Fibroblast of lung (primary cell): ENCODE measurements around the gene AGAP1. TPM values are rescaled to one million over a fixed set of nuclear protein-coding genes. Genes with fewer than 3 reads are reported as not detected.

Experiments
- DNase-seq, 2 donors: peaks; one replicate each; pipeline versions ENCODE4 v3.0.0 to v3.0.0-alpha.2; 2010; ENCODE audit warnings: low read depth in 2 of 2
- H2AFZ ChIP-seq: 2 replicates; pipeline ENCODE4 v1.5.1; 2012; ENCODE audit warnings: low read length, control low read depth, inconsistent platforms
- H3K27ac ChIP-seq: 2 replicates; pipeline ENCODE4 v1.5.1; 2011; ENCODE audit warnings: low read length, control low read depth; ENCODE audit not compliant: insufficient read depth
- H3K27me3 ChIP-seq: 2 replicates; pipeline ENCODE4 v1.5.1; 2011; ENCODE audit warnings: mild to moderate bottlenecking, low read length; ENCODE audit not compliant: control insufficient read depth, insufficient read depth
- H3K36me3 ChIP-seq: 2 replicates; pipeline ENCODE4 v1.5.1; 2011; ENCODE audit warnings: low read length; ENCODE audit not compliant: control insufficient read depth, insufficient read depth
- H3K4me1 ChIP-seq: 2 replicates; pipeline ENCODE4 v1.5.1; 2011; ENCODE audit warnings: low read length; ENCODE audit not compliant: control insufficient read depth, insufficient read depth; ENCODE audit errors: extremely low read depth
- H3K4me2 ChIP-seq: 2 replicates; pipeline ENCODE4 v1.5.1; 2011; ENCODE audit warnings: low read length, control low read depth; ENCODE audit not compliant: insufficient read depth; ENCODE audit errors: extremely low read depth
- H3K4me3 ChIP-seq, 4 experiments: fragments of 200-600 bp in 1 of 4; sonication (generic) in 1 of 4; replicated peaks in 1 of 4; 2 replicates each; pipeline ENCODE4 v1.5.1; 2011 to 2016; ENCODE audit warnings: low read length in 4 of 4, low read depth in 3 of 4, mild to moderate bottlenecking in 3 of 4, control low read depth in 2 of 4, inconsistent platforms in 1 of 4, mixed read lengths in 1 of 4; ENCODE audit not compliant: insufficient read depth in 1 of 4; ENCODE audit errors: control extremely low read depth in 1 of 4
- H3K79me2 ChIP-seq: 2 replicates; pipeline ENCODE4 v1.5.1; 2012; ENCODE audit warnings: mild to moderate bottlenecking, low read length, inconsistent platforms; ENCODE audit not compliant: control insufficient read depth, insufficient read depth
- H3K9ac ChIP-seq: 2 replicates; pipeline ENCODE4 v1.5.1; 2011; ENCODE audit warnings: mild to moderate bottlenecking, low read length, control low read depth; ENCODE audit not compliant: insufficient read depth
- H3K9me3 ChIP-seq: 2 replicates; pipeline ENCODE4 v1.5.1; 2012; ENCODE audit warnings: low read depth, low read length; ENCODE audit not compliant: control insufficient read depth, insufficient read depth
- H4K20me1 ChIP-seq: 2 replicates; pipeline ENCODE4 v1.5.1; 2011; ENCODE audit warnings: low read length; ENCODE audit not compliant: control insufficient read depth, insufficient read depth; ENCODE audit errors: extremely low read depth
- EZH2 ChIP-seq: IDR thresholded peaks from 2 replicates; pipeline ENCODE4 v1.5.1; 2012; ENCODE audit warnings: low read length, control low read depth, mild to moderate bottlenecking; ENCODE audit errors: missing control alignments
- polyA plus RNA-seq, 2 donors: library from polyadenylated mRNA; depleted of rRNA in 1 of 2; stranded (reverse) in 1 of 2; unstranded in 1 of 2; fragments of >200 nt; gene quantifications; 2 replicates each; pipeline ENCODE4 v1.2.1, GENCODE V29; 2011 to 2012; ENCODE audit warnings: missing spikeins in 1 of 2
- total RNA-seq: library from RNA; depleted of rRNA; stranded (reverse); fragments of >200 nt; gene quantifications from 2 replicates; pipeline ENCODE4 v1.2.1, GENCODE V29; 2014
- TF ChIP-seq, protein P1 (sequence below), 2 donors: IDR thresholded peaks in 1 of 2; conservative IDR thresholded peaks in 1 of 2; 1 replicate in 1 of 2; 2 replicates in 1 of 2; pipeline ENCODE4 v1.5.1; 2011 to 2012; ENCODE audit warnings: low read length in 2 of 2, control low read depth in 1 of 2, inconsistent platforms in 1 of 2, low read depth in 1 of 2, mild to moderate bottlenecking in 1 of 2

AGAP1 gene
- total and polyA plus RNA-seq, 2 donors (not counting 1 experiment from before 2014, with no cell fraction given) = 10.6 to 14.0 TPM

DNA sequence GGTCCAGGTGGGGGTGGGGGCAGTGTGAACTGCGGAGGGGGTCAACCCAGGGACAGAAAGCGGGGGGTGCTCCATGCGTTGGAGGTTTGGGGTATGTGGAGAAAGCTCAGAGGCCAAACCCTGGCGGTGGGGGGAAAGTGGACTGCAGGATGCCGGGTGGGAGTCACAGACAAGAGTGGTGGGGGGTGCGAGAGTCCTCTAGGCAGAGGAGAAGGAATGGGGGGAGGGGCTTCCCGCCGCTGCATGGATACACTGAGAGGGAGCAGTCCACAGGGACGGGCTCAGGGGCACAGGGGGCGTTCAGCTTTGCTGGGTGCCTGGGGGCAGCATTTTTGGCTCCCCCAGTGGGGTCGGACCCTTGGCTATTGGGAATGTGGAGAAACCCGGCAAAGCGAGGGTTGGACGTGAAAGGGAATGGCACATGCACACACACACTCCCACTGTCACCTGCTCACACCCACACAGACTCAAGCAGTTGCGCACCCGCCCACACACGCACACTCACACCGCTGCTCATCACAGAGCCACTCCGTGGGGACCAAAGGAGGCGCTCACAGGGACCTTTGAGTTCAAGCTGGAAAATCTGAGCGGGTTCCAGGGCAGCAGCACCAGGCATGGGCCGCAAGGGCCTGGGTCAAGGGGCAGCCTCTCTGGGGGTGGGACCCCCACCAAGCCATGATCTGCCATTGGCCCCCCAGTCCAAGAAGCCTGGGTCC lies 666.7 kb downstream of the AGAP1 start:
- Histone ChIP-seq H3K79me2 (no peaks in the 10 kb centered on the region), H3K27me3 (peaks cover 45% of the 10 kb centered on the region), H3K9ac (no peak overlapping the region), H3K4me3 (no peak overlapping the region), H3K4me2 (no peak overlapping the region), H3K4me1 (no peaks in the 10 kb centered on the region), H4K20me1 (no peaks in the 10 kb centered on the region), H3K9me3 (no peaks in the 10 kb centered on the region), H3K36me3 (no peaks in the 10 kb centered on the region), H2AFZ (no peak overlapping the region), H3K27ac (no peak overlapping the region)
- DNase-seq = no peak
- TF ChIP-seq, protein P1, sequence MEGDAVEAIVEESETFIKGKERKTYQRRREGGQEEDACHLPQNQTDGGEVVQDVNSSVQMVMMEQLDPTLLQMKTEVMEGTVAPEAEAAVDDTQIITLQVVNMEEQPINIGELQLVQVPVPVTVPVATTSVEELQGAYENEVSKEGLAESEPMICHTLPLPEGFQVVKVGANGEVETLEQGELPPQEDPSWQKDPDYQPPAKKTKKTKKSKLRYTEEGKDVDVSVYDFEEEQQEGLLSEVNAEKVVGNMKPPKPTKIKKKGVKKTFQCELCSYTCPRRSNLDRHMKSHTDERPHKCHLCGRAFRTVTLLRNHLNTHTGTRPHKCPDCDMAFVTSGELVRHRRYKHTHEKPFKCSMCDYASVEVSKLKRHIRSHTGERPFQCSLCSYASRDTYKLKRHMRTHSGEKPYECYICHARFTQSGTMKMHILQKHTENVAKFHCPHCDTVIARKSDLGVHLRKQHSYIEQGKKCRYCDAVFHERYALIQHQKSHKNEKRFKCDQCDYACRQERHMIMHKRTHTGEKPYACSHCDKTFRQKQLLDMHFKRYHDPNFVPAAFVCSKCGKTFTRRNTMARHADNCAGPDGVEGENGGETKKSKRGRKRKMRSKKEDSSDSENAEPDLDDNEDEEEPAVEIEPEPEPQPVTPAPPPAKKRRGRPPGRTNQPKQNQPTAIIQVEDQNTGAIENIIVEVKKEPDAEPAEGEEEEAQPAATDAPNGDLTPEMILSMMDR (conservative IDR thresholded peaks at IDR 0.05 in 1 of 2, IDR thresholded peaks at IDR 0.05 in 1 of 2; ENCODE audit: low read depth in 1 of 2, low read length in 2 of 2) = no peak
- no peak for TF ChIP-seq EZH2

DNA sequence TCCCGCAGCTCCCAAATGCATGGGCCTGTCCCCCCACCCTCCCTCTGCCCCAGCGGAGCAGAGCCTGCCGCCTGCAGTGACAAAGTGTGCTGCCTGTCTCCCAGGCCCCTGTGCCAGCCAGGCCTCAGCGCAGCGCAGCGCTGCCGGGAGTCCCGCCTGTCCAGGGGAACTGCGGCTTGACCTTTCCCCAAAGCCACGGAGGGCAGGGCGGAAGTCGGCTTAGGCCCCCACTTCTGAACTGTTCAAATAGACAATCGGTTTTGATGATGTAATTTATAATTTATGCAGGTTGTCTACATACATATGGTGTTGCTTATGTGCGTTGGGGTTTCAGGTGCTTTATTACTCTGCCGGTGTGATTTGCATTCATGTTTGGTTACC lies 667.2 kb downstream of the AGAP1 start:
- Histone ChIP-seq H3K27ac (no peak overlapping the region), H4K20me1 (no peaks in the 10 kb centered on the region), H3K36me3 (no peaks in the 10 kb centered on the region), H3K79me2 (no peaks in the 10 kb centered on the region), H2AFZ (no peak overlapping the region), H3K9ac (no peak overlapping the region), H3K4me3 (no peak overlapping the region), H3K9me3 (no peaks in the 10 kb centered on the region), H3K27me3 (peaks cover 50% of the 10 kb centered on the region), H3K4me2 (no peak overlapping the region), H3K4me1 (no peaks in the 10 kb centered on the region)
- DNase-seq = no peak
- no peak for TF ChIP-seq EZH2
- TF ChIP-seq, protein P1 (conservative IDR thresholded peaks at IDR 0.05 in 1 of 2, IDR thresholded peaks at IDR 0.05 in 1 of 2; ENCODE audit: low read depth in 1 of 2, low read length in 2 of 2) = no peak

DNA sequence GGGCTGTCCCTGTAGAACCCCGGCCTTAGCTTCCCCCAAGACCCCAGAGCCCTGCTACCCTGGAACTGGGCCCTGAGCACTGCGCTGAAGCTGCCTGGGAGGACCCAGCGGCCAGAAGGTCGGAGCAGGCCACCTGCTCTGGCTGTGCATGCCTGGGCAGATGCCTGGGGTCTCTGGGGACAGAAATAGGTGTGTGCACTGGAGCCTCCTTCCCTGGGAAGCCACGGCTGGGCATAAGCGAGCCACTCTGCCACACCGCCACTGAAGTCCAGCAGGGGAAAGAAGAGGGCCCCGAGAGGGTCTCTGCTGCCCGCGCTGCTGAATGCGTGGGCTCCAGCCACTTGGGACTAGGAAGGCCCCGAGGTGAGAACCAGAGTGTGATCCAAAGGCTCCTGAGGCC lies 667.7 kb downstream of the AGAP1 start:
- H3K36me3 ChIP-seq = no peaks in the 10 kb centered on the region
- no peak for TF ChIP-seq EZH2
- TF ChIP-seq, protein P1 (conservative IDR thresholded peaks at IDR 0.05 in 1 of 2, IDR thresholded peaks at IDR 0.05 in 1 of 2; ENCODE audit: low read depth in 1 of 2, low read length in 2 of 2) = no peak
- no peak overlapping the region for H2AFZ ChIP-seq
- H3K4me3 ChIP-seq = no peak overlapping the region
- H3K9ac ChIP-seq = no peak overlapping the region
- H3K4me1 ChIP-seq = no peaks in the 10 kb centered on the region
- no peaks in the 10 kb centered on the region for H3K9me3 ChIP-seq
- DNase-seq = no peak
- peaks cover 52% of the 10 kb centered on the region for H3K27me3 ChIP-seq
- no peaks in the 10 kb centered on the region for H4K20me1 ChIP-seq
- no peak overlapping the region for H3K27ac ChIP-seq
- H3K79me2 ChIP-seq = no peaks in the 10 kb centered on the region
- no peak overlapping the region for H3K4me2 ChIP-seq
